GM21526 (cell line): ENCODE data around the gene C15orf39.
"Not testable (repeated sequence)": the region's sequence is repeated elsewhere in the genome, so short reads cannot be mapped to it uniquely, and the experiment has no call there.

Source experiments
- ATAC-seq: cut with Tn5 transposase; IDR thresholded peaks from one replicate; pipeline ENCODE4 v1.9.1; 2021; ENCODE audit warnings: moderate library complexity; ENCODE audit not compliant: unreplicated experiment, low FRiP score

C15orf39 gene

DNA sequence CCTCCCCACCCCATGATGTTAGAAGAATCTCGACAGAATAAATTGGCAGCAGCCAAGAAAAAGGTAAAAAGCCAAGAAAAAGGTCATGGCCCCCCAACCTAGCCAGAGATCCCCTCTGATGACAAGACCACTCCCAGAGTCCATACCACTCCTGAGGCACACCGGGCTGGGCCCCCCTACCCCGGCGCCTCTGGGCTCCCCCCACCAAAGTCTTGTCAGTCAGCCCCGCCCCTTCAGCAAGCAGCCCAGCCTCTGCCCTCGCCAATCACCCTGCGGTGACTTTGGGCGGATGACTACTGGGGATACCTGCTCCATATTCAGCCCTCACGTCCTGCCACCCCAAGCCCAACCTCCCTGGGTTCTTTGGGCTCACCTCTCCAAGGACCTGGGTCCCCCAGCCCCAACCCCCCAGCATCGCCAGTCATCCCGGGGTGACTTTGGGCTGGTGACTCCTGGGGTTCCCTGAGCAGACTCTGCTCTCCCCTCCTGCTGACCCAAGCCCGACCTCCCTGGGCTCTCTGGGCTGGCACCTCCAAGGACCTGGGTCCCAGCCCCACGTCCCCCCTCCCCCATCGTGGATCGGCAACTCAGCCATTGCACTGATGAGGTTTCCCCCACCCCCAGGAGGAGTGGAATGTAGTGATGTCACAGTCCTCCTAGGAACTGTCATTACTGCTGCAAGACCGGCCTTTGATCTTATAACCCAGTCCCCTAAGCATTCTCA lies 57.1 kb downstream of the C15orf39 start:
- not testable (repeated sequence) for ATAC-seq

DNA sequence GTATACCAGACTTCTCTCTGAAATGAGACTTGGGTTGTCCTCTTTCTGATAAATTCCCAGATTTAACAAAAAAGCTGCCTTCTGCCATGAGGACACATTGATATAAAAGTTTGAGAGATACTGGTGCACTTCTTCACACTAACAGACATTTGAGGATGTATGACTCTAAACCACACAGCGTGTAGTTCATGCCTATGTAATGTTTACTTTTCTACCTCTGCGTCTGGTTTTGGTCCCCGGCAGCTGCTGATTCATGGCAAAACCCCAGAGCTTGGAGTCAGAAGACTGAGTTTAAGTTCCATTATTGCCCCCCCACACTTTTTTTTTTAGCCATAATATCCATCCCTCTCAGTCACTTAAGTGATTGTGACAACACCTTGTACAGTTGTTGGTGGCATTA lies 58.2 kb downstream of the C15orf39 start:
- not testable (repeated sequence) for ATAC-seq
